Activated naive CD8-positive, alpha-beta T cell treated with anti-CD3 and anti-CD28 coated beads, Interleukin-2, amount 50 U/mL, for 24 hours (primary cell): ENCODE results near the gene PDZD7.

ENCODE experiments used
- ATAC-seq: fragments of 150-1000 bp; cut with Tn5 transposase; one replicate; pipeline ENCODE4 v1.10.0; 2021
- DNase-seq: peaks from one replicate; pipeline ENCODE4 v3.0.0; 2021
- H3K27ac Mint-ChIP-seq: one replicate; pipeline ENCODE4 v1.8.0; 2021; ENCODE audit warnings: mild to moderate bottlenecking, mixed read lengths
- H3K27me3 Mint-ChIP-seq: one replicate; pipeline ENCODE4 v1.8.0; 2021; ENCODE audit warnings: mixed read lengths
- H3K36me3 Mint-ChIP-seq: one replicate; pipeline ENCODE4 v1.8.0; 2021; ENCODE audit warnings: low read depth, mixed read lengths
- H3K4me1 Mint-ChIP-seq: one replicate; pipeline ENCODE4 v1.8.0; 2021; ENCODE audit warnings: mixed read lengths
- H3K4me3 Mint-ChIP-seq: one replicate; pipeline ENCODE4 v1.8.0; 2021; ENCODE audit warnings: mild to moderate bottlenecking, moderate library complexity, mixed read lengths
- H3K9me3 Mint-ChIP-seq: one replicate; pipeline ENCODE4 v1.8.0; 2021; ENCODE audit warnings: mixed read lengths

The PDZD7 gene

DNA sequence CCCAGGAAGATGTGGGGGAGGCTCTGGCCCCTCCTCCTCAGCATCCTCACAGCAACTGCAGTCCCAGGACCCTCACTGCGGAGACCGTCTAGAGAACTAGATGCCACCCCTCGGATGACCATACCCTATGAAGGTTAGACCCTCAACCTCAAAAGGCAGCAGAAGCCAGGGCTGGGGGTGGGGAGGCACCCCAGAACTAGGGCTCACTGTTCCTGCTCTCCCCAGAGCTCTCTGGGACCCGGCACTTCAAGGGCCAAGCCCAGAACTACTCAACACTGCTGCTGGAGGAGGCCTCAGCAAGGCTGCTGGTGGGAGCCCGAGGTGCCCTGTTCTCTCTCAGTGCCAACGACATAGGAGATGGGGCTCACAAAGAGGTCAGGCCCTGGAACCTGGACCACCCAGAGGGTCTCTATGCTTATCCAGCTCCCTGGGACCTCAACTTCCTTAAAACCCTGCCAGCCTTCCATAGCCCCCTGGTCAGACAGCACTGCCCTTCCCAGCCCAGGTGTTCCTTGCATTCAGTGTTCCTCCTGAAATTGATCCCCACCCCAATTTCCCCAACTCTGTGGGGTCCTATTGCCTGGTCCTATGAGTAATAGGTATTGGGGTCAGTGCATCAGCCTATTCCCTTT lies 57.9 kb downstream of the PDZD7 start:
- DNase-seq (no peak), ATAC-seq (no peak)
- Mint-ChIP-seq H3K27me3 (no peaks in the 10 kb centered on the region), H3K27ac (no peak overlapping the region), H3K36me3 (no peaks in the 10 kb centered on the region), H3K9me3 (no peaks in the 10 kb centered on the region), H3K4me1 (peaks cover 24% of the 10 kb centered on the region), H3K4me3 (no peak overlapping the region)

DNA sequence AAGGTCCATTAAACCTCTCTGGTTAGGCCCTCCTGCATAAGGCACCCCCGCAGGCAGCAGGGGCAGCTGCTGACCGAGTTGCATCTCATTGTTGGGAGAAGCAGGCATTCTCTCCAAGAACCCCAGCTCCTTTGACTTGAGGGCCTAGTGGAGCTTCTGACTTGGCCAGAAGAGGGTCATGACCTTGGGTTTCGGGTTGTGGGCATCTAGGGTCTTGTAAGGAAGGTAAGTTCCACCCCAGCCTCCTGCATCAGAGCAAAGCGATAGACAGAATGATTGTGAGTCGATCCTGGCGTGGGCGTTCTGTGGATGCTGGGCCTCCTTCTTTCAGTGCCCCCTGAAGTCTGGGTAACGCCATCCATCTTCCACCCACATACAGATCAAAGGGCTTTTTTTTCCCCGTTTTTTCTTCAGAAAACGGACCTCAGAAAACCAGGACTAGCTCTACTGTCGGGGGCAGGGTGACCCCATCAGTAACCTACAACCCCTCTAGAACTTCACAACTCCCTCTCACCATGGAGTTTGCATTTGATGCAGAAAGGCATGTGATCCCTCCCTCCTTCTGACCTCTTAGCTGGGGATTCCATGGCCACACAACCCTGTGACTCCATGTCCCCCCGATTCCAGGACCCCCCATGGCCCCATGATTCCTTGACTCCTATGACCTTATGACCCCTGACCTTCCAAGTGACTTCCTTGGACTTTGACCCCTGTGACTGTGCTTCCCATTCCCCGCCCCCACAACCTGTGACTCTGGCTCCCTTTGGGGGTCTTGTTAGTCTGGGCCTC lies 58.6 kb downstream of the PDZD7 start:
- no peaks in the 10 kb centered on the region for H3K27me3 Mint-ChIP-seq
- H3K4me3 Mint-ChIP-seq = no peak overlapping the region
- no peak overlapping the region for H3K27ac Mint-ChIP-seq
- H3K4me1 Mint-ChIP-seq = peaks cover 24% of the 10 kb centered on the region
- H3K36me3 Mint-ChIP-seq = no peaks in the 10 kb centered on the region
- DNase-seq (no peak), ATAC-seq (no peak)
- H3K9me3 Mint-ChIP-seq = no peaks in the 10 kb centered on the region

DNA sequence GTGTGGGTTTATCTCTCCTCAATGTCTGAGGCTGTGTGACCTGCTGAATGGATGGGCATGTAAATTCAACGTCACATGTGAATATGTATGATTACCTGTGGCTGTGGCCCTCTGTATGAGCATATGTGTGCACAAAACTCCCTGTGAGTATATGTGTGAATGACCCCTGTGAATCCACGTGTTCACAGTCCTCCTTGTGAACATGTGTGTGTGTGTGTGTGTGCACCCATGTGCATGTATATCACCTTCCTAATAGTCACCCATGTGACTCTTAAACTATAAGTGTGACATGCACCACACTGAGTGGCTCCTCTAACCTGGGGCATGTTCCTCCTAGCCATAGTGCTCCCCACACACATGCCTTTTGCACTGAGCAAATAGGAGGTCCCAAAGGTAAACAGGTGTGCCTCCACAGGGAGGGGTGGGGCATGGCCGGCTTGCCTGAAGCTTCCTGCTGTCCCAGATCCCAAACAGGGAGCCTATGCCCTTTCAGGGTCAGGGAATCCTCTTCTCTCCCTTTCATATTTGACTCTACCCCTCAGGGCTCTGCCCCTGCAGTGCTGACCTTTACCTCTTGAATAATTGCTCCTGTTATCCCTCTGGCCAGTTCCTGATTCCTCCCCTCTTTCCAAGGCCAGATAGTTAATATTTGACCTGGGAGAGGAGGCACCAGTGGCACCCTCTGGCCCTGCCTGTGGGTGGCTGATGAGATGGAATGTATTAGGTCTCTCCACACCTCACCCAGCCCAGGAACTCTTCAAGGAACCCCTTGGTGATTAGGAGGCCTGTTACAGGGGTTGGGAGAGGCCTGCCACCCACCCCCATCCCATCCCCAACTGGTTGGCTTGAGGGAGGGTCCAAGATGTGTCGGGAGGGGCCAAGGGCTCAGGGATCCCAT lies 59.8 kb downstream of the PDZD7 start:
- Mint-ChIP-seq H3K9me3 (no peaks in the 10 kb centered on the region), H3K36me3 (no peaks in the 10 kb centered on the region), H3K27ac (no peak overlapping the region), H3K4me1 (peaks cover 24% of the 10 kb centered on the region), H3K27me3 (no peaks in the 10 kb centered on the region), H3K4me3 (peak overlapping the region; percentile 15)
- ATAC-seq (no peak), DNase-seq (no peak)

DNA sequence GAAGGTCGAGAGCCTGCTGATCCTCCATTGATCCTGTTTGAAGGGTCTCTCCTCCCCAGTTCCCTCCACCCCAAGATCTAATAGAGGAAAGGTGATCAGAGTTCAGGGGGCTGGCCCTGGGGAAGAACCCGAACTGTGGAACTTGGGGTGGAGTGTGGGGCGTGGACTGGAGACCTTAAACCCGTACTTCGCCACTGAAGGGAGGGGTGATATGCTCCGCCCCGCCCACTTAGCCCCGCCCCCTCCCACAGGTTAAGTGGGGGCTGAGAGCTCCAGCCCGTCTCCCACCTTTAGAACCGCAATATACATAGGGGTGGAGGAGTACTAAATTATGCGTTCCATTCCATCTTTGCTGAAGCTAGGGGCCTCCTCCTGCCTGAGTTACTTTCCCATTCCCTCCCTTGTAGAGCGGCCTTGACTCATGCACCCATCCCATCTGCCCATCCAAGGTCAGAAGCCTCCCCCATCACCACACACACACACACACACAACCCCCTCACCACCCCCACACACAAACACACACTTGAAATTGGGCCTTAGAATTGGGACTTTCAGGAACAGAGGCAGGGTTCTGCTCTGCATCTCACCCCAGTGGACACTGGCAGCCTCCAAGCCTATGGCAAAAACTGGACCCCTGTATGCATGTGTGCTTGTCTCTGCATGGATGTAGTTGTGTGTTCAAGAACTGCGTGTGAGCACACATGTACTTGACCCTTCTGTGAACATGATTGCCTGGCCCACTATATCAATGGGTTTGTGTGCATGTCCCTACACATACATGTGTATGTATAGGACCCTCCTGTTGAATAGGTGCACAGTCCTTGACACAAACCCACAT lies 60.6 kb downstream of the PDZD7 start:
- DNase-seq (peak; percentile 25), ATAC-seq (no peak)
- Mint-ChIP-seq H3K4me3 (peak overlapping the region; percentile 15), H3K27me3 (no peaks in the 10 kb centered on the region), H3K36me3 (no peaks in the 10 kb centered on the region), H3K9me3 (no peaks in the 10 kb centered on the region), H3K27ac (no peak overlapping the region), H3K4me1 (peaks cover 24% of the 10 kb centered on the region)

DNA sequence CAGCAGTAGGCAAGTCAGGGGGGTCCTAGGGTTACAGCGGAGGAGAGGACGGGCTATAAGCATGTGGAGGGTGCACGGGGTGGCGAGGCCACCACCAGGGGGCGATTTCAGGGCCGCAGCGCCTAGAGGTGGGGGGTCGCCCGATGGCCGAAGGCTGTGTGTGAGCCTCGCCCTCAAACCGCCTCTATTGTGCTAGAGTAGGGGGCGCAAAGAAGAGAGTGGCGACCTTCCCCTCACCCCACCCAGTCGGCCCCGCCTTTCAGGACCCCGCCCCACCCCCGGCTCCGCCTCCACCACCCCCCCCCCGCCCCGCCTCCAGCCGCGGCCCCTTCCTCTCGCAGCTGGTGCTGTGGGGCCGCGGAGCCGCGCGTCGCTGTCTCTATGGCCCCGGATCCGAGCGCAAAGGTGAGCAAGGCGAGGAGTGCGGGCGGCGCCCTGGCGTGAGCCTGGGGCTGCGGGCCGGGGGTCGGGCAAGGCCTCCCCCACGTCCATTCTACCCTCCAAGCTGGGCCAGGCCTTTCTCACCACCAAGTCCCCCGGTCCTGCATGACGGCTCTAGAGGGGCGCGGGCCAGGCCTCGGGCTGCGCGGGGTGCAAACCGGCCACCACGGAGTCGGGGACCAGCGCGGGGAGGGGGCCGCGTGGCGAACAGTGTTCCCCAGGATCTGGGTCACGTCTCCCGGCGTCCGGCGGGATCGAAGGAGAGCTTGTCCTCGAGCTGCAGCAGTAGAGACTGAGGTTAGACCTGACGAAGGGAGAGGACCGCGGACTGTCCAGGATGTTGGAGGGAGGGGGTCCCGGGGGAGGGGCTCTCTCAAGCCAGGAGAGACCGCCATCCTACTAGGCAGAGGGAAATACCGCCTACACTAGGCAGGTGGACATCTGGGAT lies 61.5 kb downstream of the PDZD7 start, which contains the start of gene SEMA4G:
SEMA4G (plus strand) TSS at position 318 of the 889 bp plus-strand sequence. CDS start 3,409 bp downstream, outside the sequence.
- no peaks in the 10 kb centered on the region for H3K9me3 Mint-ChIP-seq
- DNase-seq (peak; percentile 66), ATAC-seq (peak; percentile 86)
- peak within 1 kb of the TSS; percentile 18 for H3K4me3 Mint-ChIP-seq
- H3K27ac Mint-ChIP-seq = no peak within 1 kb of the TSS
- no peaks in the 10 kb centered on the region for H3K36me3 Mint-ChIP-seq
- no peaks in the 10 kb centered on the region for H3K27me3 Mint-ChIP-seq
- peaks cover 24% of the 10 kb centered on the region for H3K4me1 Mint-ChIP-seq

DNA sequence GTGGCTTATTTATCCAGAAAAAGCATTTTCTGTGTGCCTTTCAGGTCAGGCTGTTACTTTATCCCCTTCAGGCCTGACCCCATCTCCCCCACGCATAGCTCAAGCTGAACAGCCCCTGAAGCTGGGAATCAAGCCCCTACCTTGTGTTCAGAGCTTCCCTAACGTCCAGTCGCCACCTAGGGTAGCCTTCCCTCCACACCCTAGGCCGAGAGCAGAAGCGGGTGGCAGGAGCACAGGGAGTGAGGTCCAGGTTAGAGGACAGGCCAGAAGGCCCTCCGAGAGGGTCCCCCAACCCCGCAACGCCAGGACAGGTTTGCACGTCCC lies 62.1 kb downstream of the PDZD7 start:
- ATAC-seq (no peak), DNase-seq (no peak)
- Mint-ChIP-seq H3K36me3 (no peaks in the 10 kb centered on the region), H3K9me3 (no peaks in the 10 kb centered on the region), H3K27ac (no peak overlapping the region), H3K27me3 (no peaks in the 10 kb centered on the region), H3K4me1 (peaks cover 24% of the 10 kb centered on the region), H3K4me3 (peak overlapping the region; percentile 18)

DNA sequence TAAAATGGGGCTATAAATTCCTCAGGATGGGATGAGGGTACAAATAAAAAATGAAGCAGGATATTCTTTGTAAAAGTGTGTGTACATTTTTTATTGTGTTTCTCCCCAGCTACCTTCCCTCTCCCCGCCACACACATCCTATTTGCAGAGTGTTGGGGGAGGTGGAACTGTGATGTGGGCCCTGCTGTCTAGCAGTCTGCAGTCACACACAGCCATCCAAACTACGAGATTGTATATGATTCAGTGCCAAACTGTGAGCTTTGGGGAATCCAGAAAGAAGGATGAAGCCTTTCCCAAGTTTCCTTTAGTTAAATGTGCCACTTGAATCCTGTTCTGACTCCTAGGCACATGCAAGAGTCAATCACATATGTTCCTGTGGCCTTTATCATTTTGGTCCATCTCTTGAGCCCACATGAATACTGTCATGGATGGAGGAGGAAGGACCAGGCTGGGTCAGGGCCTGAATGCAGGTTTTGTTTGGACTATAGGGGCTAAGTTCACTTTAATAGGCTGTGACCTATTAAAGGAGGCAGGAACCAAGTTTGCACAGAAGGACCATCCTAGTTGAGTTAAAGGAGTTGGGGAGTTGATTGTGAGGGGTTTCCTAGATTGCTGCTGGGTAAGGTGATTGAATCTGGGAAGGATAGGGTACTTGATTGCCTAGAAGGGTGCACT lies 62.7 kb downstream of the PDZD7 start:
- no peak for ATAC-seq
- H3K27me3 Mint-ChIP-seq = no peaks in the 10 kb centered on the region

DNA sequence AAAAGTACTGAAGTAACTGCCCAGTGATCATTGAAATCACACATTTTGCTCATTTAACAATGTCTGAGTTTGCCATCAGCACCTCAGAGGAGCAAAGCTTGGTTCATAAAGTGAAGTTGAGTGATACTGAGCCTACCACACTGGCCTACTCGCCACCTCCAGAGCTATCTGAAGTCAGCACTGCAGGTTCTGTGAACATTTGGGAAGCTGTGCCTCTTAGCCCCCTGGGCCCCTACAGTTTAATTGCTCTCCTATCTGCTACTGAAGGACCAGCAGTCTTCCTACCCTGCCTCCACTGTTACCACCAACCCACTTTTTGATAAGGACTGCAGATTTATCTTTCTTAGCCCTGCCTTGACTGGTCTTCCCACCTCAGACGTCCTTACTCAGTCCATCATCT lies 63.6 kb downstream of the PDZD7 start:
- no peaks in the 10 kb centered on the region for H3K9me3 Mint-ChIP-seq
- ATAC-seq = no peak

More for the DNA sequence above, 62.7 kb downstream of the PDZD7 start:
- Mint-ChIP-seq H3K27ac (no peak overlapping the region), H3K4me3 (peak overlapping the region; percentile 18), H3K4me1 (peaks cover 24% of the 10 kb centered on the region), H3K36me3 (no peaks in the 10 kb centered on the region), H3K9me3 (no peaks in the 10 kb centered on the region)
- DNase-seq = no peak

DNA sequence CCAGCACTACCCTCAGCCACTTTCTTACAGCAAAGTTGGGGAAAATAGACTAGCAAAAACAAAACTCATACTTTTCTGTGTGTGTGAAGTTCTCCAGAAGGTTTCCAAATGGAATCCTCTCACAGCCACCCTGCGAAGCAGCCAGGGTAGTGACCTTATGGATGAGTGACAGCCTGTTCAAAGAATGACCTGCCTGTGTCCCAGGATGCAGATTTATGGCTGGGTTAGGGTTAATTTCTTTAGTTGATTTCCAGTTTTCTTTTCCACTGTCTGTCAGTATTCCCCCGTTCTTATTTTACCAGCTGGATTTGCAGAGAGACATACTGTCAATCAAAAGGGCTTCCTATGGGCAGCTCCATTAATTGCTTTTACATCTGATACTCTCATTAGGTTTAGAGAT lies 64.0 kb downstream of the PDZD7 start:
- peaks cover 15% of the 10 kb centered on the region for H3K4me1 Mint-ChIP-seq
- no peaks in the 10 kb centered on the region for H3K27me3 Mint-ChIP-seq
- H3K4me3 Mint-ChIP-seq = no peak overlapping the region
- ATAC-seq (no peak), DNase-seq (no peak)
- no peak overlapping the region for H3K27ac Mint-ChIP-seq
- H3K9me3 Mint-ChIP-seq = no peaks in the 10 kb centered on the region
- H3K36me3 Mint-ChIP-seq = peaks cover 6% of the 10 kb centered on the region

More for the DNA sequence above, 63.6 kb downstream of the PDZD7 start:
- H3K36me3 Mint-ChIP-seq = peaks cover 1% of the 10 kb centered on the region
- H3K27ac Mint-ChIP-seq = no peak overlapping the region
- H3K4me3 Mint-ChIP-seq = no peak overlapping the region
- H3K4me1 Mint-ChIP-seq = peaks cover 18% of the 10 kb centered on the region
- DNase-seq = no peak
- no peaks in the 10 kb centered on the region for H3K27me3 Mint-ChIP-seq

DNA sequence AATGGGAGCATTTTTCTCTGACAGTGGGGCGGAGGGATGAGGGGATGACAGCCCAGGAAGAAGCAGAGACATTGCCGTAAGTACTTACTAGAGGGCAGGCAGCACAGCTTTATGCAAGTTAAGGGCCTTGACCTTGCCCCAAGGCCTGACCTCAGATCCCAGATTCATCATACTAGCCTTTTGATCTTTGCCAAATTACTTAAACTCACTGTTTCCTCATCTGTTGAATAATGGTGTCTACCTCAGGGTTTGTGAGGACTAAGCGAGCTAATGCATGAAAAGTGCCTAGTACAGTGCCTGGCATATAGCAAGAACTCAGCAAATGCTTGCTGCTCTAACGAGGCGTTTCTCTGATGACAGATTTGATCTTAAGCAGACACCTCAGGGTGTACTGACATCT lies 65.1 kb downstream of the PDZD7 start:
- DNase-seq = no peak
- no peak for ATAC-seq
- Mint-ChIP-seq H3K36me3 (peaks cover 9% of the 10 kb centered on the region), H3K9me3 (no peaks in the 10 kb centered on the region), H3K4me1 (peaks cover 13% of the 10 kb centered on the region), H3K4me3 (no peak overlapping the region), H3K27ac (no peak overlapping the region), H3K27me3 (no peaks in the 10 kb centered on the region)

DNA sequence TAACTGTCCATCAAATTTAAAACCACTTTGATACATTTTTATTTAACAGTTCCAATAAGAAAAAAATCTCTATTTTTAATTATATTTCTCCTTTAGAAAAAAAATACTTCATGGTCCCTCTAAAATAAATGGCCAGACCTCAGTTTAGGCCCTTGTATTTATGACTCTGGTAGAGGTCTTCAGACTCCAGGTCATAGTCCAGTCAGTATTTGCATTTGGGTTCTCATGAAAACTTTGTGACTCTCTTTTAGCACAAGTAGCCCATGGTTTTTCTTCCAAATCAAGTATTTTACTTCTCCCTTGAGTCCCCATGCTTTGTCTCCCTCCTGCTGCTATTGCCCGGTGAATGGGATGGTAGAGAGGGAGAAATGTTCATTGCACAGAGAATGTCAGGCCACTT lies 67.1 kb downstream of the PDZD7 start:
- no peak for DNase-seq
- H3K36me3 Mint-ChIP-seq = peaks cover 25% of the 10 kb centered on the region
- H3K9me3 Mint-ChIP-seq = no peaks in the 10 kb centered on the region

DNA sequence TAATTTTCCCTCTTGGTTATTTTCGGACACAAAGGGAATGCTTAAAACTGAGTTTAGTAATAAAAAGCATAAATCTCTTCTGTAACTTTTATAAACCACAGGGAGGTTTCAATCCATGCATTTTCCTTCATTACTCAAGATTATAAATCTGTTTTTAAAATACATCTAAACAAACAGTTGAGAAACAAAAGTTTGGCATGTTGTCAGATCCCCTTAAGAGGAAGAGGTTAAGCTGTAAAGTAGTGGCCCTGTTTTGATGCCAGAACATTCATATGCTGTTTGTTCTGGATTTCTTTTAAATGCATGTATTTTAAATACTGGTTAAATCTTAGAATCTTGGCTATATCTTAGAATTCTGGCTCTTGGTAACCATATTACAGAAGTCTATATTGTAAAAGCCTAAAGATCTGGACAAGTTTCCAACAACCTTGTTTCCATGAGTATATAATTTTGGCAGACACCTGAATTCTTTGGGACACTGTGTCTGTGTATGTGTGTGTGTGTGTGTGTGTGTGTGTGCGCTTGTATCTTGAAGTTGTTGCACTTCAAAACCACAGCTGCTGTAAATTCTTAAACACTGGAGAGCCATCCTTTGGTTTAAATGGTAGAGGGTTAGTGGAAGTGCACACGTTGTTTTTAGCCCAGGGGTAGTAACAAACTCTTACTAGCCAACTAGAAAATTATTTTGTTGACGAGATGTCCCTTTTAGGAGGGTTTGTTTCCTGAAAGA lies 68.4 kb downstream of the PDZD7 start:
- DNase-seq = no peak
- no peak for ATAC-seq
- H3K27me3 Mint-ChIP-seq = no peaks in the 10 kb centered on the region
- peaks cover 32% of the 10 kb centered on the region for H3K36me3 Mint-ChIP-seq
- H3K4me3 Mint-ChIP-seq = no peak overlapping the region
- no peaks in the 10 kb centered on the region for H3K4me1 Mint-ChIP-seq
- H3K9me3 Mint-ChIP-seq = no peaks in the 10 kb centered on the region
- H3K27ac Mint-ChIP-seq = no peak overlapping the region

More for the DNA sequence above, 67.1 kb downstream of the PDZD7 start:
- Mint-ChIP-seq H3K27ac (no peak overlapping the region), H3K27me3 (no peaks in the 10 kb centered on the region), H3K4me1 (peaks cover 5% of the 10 kb centered on the region), H3K4me3 (no peak overlapping the region)
- ATAC-seq = no peak
